ENCODE results near the gene AEBP1. TPM values are rescaled to one million over a fixed set of nuclear protein-coding genes. Genes with fewer than 3 reads are reported as not detected.

AEBP1 gene
- total RNA-seq, 2 experiments from 2014 or later, result 35.0 to 64.2 TPM

DNA sequence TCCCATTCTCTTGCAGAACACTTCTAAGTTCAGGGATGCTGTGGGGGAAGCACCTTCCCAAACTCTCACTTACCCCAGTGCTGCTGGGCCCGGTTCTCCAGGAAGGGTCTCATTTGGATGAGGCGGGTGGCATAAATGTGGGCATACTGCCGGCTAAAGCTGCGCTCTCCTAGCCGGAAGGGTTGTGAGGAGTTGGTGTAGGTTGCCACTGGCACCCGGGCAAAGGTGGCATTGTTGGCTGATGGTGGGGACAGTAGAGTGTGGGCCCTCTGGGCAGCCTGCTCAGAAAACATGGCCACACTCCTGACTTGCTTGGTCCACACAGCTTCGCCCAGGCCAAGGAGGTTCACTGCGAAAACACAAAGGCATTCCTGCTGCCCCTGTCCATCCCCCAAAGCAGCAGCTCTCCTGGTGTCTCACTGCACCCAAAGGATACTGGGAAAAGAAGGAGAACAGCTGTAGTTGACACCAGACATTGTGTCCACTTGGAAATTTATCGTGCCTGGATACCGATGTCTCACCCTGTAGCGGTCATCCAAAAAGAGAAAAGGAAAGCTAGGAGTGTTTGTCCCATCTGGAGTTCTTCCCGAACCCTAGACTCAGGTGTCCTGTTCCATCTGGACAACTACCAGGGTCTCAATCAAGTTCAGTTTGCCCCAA is 17.7 kb downstream of the AEBP1 start:
- peak overlapping the region; percentile 87 for H3K4me2 ChIP-seq (ENCODE audit: low read length)
- intact Hi-C loops (cut with micrococcal nuclease; ENCODE audit: unreplicated experiment), result loop anchor here (2.0 kb wide), 2 partner anchors 25 to 79 kb away; partner anchors contain the start of gene YKT6
- ChIA-PET CTCF (ENCODE audit: unreplicated experiment) (no interaction called here), POLR2A (interaction anchor here (0.6 to 2.8 kb wide), 8 partner anchors 10 to 47 kb away, joined by 3 to 18 read pairs (median 5); no protein-coding TSS in a partner anchor)
- no peaks in the 10 kb centered on the region for H4K20me1 ChIP-seq (ENCODE audit: insufficient read depth, low read length)
- H3K79me2 ChIP-seq (ENCODE audit: insufficient read depth, low read depth, low read length), result peaks cover 33% of the 10 kb centered on the region
- H3K4me3 ChIP-seq (ENCODE audit: low read depth, low read length, poor library complexity, severe bottlenecking), result peak overlapping the region; percentile 87
- H3K4me1 ChIP-seq (ENCODE audit: insufficient read depth, low read length, poor library complexity, severe bottlenecking), result peaks cover 26% of the 10 kb centered on the region
- H3K36me3 ChIP-seq (ENCODE audit: insufficient read depth, low read length), result peaks cover 52% of the 10 kb centered on the region
- H3K9me2 ChIP-seq (ENCODE audit: insufficient read depth, low read length), result no peaks in the 10 kb centered on the region
- no peak overlapping the region for H3K27ac ChIP-seq (ENCODE audit: low read depth, low read length, poor library complexity, severe bottlenecking)
- no peaks in the 10 kb centered on the region for H3K9me3 ChIP-seq (ENCODE audit: low read length)
- TF ChIP-seq EZH2phosphoT487 (IDR thresholded peaks at IDR 0.05; ENCODE audit: borderline replicate concordance, low read depth, low read length), result no peak
- no peak for TF ChIP-seq CTCF (conservative IDR thresholded peaks at IDR 0.05; ENCODE audit: low read length)
- BruUV-seq (replicated peaks), result no TSS peak
- no peak for DNase-seq (ENCODE audit: low spot score)
- H2AFZ ChIP-seq (ENCODE audit: low read length), result no peak overlapping the region

- Histone ChIP-seq H3K79me2 (ENCODE audit: insufficient read depth, low read depth, low read length) (peaks cover 33% of the 10 kb centered on the region), H3K36me3 (ENCODE audit: insufficient read depth, low read length) (peaks cover 45% of the 10 kb centered on the region), H4K20me1 (ENCODE audit: insufficient read depth, low read length) (no peaks in the 10 kb centered on the region), H3K9me3 (ENCODE audit: low read length) (no peaks in the 10 kb centered on the region), H3K4me2 (ENCODE audit: low read length) (peak overlapping the region; percentile 87), H3K9me2 (ENCODE audit: insufficient read depth, low read length) (no peaks in the 10 kb centered on the region), H3K27ac (ENCODE audit: low read depth, low read length, poor library complexity, severe bottlenecking) (peak overlapping the region; percentile 43), H2AFZ (ENCODE audit: low read length) (no peak overlapping the region), H3K4me3 (ENCODE audit: low read depth, low read length, poor library complexity, severe bottlenecking) (peak overlapping the region; percentile 87), H3K4me1 (ENCODE audit: insufficient read depth, low read length, poor library complexity, severe bottlenecking) (peaks cover 33% of the 10 kb centered on the region)
- no peak for DNase-seq (ENCODE audit: low spot score)
- ChIA-PET CTCF (ENCODE audit: unreplicated experiment) (interaction anchor here (0.5 kb wide), 1 partner anchor 13 kb away, joined by 3 read pairs; no protein-coding TSS in a partner anchor), POLR2A (interaction anchor here (0.6 to 2.8 kb wide), 9 partner anchors 9 to 1129 kb away, joined by 3 to 18 read pairs (median 5); no protein-coding TSS in a partner anchor)
- TF ChIP-seq EZH2phosphoT487 (IDR thresholded peaks at IDR 0.05; ENCODE audit: borderline replicate concordance, low read depth, low read length) (no peak), CTCF (conservative IDR thresholded peaks at IDR 0.05; ENCODE audit: low read length) (no peak)
- intact Hi-C loops (cut with micrococcal nuclease; ENCODE audit: unreplicated experiment), result loop anchor here (2.0 kb wide), 2 partner anchors 26 to 78 kb away; partner anchors contain the start of gene YKT6
- BruUV-seq (replicated peaks), result no TSS peak
Measured at GRCh38 chr7:44122529-44122928, 18.4 kb downstream of the AEBP1 start.

Data from OCI-LY7 (cell line).